GM12864 (cell line): ENCODE results near the gene PRDM13.
"Not testable (repeated sequence)": the region's sequence is repeated elsewhere in the genome, so short reads cannot be mapped to it uniquely, and the experiment has no call there.

ENCODE experiments used
- DNase-seq: peaks from one replicate; pipeline ENCODE4 v3.0.0-alpha.2; 2011; ENCODE audit warnings: low read depth
- H3K4me3 ChIP-seq: 2 replicates; pipeline ENCODE4 v1.5.1; 2011; ENCODE audit warnings: mild to moderate bottlenecking, low read depth, low read length, control low read depth
- CTCF ChIP-seq: IDR thresholded peaks from 2 replicates; pipeline ENCODE4 v1.5.1; 2011; ENCODE audit warnings: low read depth, mild to moderate bottlenecking, moderate library complexity, low read length, control low read depth, inconsistent platforms; ENCODE audit errors: missing control alignments

PRDM13 gene

GRCh38 chr6:99645986-99646385 is 39.4 kb downstream of the PRDM13 start:
- DNase-seq, result no peak
- H3K4me3 ChIP-seq, result no peak overlapping the region

GRCh38 chr6:99650091-99650571 is 43.5 kb downstream of the PRDM13 start:
- not testable (repeated sequence) for H3K4me3 ChIP-seq, DNase-seq

More at GRCh38 chr6:99645986-99646385, 39.4 kb downstream of the PRDM13 start:
- TF ChIP-seq CTCF, result no peak

GRCh38 chr6:99660206-99660605 is 53.6 kb downstream of the PRDM13 start:
- no peak for TF ChIP-seq CTCF
- no peak for DNase-seq
- no peak overlapping the region for H3K4me3 ChIP-seq

- no peak for DNase-seq
- H3K4me3 ChIP-seq, result no peak overlapping the region
- no peak for TF ChIP-seq CTCF
Measured at GRCh38 chr6:99661870-99662269, 55.2 kb downstream of the PRDM13 start.

GRCh38 chr6:99662616-99663015 is 56.0 kb downstream of the PRDM13 start:
- TF ChIP-seq CTCF, result no peak
- H3K4me3 ChIP-seq, result no peak overlapping the region
- DNase-seq, result no peak
